Stimulated activated CD4-positive, alpha-beta T cell treated with anti-CD3 and anti-CD28 coated beads, Interleukin-15, amount 100 ng/mL, for 1 hour (primary cell): ENCODE data around the gene STXBP5L.
"Not testable (repeated sequence)": the region's sequence is repeated elsewhere in the genome, so short reads cannot be mapped to it uniquely, and the experiment has no call there.

Source experiments
- DNase-seq, 2 donors: peaks; one replicate each; pipeline ENCODE4 v3.0.0-alpha.2; 2020; ENCODE audit warnings: low read depth in 1 of 2, low spot score in 1 of 2

Gene STXBP5L

DNA sequence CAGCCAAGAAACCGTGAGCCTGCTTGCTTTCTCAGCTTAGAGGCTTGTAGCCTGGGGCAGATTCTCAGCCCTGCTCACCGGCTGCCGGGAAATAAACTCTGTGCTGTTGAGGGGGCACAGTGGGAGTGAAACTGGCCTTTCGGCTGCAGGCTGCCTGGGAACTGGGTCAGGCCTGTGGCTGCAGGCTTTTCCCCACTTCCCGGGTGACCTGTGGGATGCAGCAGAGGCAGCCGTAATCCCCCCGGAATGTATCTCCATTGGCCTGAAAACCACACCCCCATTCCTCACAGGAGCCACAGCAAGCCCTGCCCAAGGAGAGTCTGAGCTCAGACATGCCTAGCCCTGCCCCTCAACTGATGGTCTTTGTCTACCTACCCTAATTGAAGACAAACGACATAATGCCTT lies 110.9 kb downstream of the STXBP5L start:
- no peak for DNase-seq

DNA sequence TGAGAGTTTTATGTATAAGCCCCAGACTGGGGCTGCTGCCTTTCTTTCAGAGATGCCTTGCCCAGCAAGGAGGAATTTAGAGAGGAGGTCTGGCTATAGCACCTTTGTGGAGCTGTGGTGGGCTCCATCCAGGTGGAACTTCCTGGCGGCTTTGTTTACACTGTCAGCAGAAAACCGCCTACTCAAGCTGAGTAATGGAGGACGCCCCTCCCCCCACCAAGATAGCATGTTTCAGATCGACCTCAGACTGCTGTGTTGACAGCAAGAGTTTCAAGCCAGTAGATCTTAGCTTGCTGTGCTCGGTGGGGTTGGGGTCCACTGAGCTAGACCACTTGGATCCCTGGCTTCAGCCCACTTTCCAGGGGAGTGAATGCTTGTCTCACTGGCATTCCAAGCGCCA lies 155.6 kb downstream of the STXBP5L start:
- DNase-seq, result no peak

DNA sequence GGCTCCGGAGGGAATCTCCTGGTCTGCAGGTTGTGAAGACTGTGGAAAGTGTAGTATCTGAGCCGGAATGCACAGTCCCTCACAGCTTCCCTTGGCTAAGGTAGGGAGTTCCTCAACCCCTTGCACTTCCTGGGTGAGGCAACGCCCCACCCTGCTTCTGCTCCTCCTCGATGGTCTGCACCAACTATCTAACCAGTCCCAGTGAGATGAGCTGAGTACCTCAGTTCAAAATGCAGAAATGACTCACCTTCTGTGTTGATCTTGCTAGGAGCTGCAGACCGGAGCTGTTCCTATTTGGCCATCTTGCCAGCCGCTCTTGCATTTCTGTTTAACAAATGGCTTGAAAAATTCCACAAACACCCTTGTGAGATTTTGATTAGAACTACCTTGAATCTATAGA lies 156.1 kb downstream of the STXBP5L start:
- no peak for DNase-seq

DNA sequence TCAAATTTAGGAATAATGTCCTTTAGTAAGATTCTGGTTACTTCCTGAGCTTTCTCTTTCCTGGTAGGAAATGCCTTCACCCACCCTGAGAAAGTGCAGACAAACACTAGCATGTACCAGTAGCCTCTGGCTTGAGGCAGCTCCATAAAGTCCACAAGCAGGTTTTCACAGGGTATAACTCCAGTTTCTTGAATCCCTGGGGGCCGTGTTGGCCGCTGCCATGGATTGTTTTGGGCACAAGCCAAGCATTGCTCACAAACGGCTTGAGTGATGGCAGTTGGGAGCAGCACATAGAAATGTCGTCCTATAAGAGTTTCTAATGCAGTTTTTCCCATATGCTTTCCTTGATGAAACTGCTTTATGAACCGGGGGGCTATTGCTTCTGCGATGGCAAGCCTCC lies 164.1 kb downstream of the STXBP5L start:
- no peak for DNase-seq

DNA sequence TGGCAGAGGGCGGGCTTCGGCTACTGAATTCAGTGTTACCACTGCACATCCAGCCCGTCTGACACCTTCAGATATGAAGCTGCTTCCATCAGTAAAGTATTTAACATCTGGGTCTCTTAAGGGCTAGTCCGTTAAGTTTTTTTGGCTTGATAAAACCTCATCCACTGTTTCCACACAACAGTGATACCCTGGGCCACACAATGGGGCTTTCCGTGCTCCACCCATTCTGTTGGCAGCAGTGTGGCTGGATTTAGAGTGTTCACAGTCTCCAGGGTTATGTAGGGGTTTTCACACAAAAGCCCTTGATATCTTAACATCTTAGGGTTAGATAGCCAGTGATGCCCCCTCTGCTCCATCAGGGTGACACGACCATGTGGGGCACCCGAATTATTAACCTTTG lies 165.0 kb downstream of the STXBP5L start:
- no peak for DNase-seq

DNA sequence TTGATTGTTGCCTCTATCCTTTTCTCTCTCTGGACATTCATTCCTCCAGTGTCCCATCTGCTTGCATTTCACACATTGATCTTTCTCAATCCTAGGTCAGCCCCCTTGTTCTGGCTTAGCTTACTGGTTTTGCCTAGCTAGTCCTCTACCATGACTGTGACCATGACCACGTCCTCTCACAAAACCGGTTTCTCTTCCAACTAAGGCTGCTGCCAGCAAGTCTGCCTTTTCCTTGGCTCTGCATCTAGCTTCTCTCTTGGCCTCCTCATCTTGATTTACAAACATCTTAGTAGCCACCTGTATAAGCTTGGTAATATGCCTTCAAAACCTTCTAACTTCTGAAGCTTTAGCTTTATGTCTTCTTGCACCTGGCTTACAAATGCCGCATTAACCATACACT lies 167.2 kb downstream of the STXBP5L start:
- no peak for DNase-seq

DNA sequence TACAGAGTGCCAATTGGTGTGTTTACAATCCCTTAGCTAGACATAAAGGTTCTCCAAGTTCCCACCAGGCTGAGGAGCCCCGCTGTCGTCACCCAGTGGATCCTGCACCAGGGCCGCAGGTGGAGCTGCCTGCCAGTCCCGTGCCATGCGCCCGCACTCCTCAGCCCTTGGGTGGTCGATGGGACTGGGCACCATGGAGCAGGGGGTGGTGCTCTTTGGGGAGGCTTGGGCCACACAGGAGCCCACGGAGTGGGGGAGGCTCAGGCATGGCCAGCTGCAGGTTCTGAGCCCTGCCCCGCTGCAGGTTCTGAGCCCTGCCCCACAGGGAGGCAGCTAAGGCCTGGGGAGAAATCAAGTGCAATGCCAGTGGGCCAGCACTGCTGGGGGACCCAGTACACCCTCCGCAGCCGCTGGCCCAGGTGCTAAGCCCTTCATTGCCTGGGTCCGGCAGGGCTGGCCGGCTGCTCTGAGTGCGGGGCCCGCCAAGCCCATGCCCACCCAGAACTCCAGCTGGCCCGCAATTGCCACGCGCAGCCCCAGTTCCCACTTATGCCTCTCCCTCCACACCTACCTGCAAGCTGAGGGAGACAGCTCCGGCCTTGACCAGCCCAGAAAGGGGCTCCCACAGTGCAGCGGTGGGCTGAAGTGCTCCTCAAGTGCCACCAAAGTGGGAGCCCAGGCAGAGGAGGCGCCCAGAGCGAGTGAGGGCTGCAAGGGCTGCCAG lies 170.5 kb downstream of the STXBP5L start:
- DNase-seq, result not testable (repeated sequence)

DNA sequence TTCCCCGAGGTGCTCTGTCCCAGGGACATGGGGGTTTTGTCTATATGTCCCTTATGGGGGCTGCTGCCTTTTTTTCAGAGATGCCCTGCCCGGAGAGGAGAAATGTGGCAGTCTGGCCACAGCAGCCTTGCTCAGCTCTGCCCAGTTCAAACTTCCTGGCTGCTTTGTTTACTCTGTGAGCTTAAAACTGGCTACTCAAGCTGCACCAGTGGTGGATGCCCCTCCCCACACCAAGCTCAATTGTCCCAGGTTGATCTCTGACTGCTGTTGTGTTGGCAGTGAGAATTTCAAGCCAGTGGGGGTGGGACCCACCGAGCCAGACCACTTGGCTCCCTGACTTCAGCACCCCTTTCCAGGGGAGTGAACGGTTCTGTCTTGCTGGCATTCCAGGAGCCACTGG lies 188.9 kb downstream of the STXBP5L start:
- no peak for DNase-seq

DNA sequence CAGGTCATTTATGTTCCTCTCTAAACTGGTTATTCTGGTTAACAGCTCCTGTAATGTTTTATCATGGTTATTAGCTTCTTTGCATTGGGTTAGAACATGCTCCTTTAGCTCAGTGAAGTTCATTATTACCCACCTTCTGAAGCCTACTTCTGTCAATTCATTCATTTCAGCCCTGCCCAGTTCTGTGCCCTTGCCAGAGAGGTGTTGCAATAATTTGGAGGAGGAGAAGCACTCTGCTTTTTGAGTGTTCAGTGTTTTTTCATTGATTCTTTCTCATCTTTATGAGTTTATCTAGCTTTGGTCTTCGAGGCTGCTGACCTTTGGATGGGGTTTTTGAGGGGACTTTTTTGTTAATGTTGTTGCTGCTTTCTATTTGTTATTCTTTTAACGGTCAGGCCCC lies 203.1 kb downstream of the STXBP5L start:
- DNase-seq, result not testable (repeated sequence)

DNA sequence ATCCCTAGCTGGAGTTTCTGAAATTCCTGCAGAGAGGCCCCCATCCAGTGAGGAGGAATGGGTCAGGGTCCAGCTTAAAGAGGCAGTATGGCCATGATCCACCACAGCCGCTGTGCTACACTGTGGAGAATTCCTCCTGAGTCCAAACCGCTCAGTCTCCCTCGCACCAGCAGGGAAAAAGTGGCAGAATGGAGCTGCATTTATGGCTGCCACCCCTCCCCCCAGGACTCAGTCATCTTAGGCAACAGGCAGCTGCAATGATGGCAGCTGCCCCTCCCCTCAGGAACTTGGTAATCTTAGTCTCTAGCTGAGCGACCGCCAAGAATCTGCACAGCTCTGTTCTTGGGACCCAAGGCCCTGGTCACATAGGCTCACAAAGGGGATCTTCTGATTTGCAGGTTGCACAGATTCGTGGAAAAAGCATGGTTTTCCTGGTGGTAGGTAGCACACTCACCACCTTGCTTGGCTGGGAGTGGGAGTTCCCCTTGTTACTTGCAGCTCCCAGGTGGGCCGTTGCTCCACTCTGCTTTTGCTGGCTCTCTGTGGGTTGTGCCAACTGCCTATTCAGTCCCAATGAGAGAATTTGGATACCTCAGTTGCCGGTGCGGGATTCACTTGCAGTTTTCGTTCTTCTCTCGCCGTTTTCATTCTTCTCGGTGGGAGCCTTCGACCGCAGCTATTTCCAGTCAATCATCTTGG lies 204.1 kb downstream of the STXBP5L start:
- no peak for DNase-seq

DNA sequence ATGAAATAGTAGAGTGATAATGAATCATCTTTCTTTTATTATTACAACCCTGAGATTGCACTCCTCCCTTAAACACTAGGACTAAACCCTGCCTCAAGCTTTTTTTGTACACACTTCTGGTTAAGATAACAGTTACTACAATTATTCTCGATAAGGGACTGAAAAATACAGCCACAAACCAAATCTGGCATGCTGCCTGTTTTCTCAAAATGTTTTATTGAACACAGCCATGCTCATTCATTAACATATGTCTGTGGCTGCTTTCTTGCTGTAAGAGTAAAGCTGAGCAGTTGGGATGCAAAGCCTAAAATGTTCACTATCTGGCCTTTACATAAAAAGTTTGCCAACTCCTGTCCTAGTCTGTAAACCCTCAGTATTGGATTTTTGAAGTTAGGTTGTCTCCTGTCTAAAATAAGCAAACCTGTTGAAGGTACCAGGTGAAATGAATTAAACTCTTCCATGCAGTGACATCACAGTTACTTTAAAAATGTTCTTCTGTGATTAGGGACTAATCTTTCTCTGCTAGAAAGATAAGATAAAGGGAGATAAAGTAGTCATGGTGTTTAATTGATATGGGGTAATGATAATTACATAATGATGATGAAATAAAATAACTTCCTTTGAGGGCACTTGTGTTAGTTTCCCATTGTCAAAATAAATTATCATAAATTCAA lies 218.2 kb downstream of the STXBP5L start:
- no peak for DNase-seq

DNA sequence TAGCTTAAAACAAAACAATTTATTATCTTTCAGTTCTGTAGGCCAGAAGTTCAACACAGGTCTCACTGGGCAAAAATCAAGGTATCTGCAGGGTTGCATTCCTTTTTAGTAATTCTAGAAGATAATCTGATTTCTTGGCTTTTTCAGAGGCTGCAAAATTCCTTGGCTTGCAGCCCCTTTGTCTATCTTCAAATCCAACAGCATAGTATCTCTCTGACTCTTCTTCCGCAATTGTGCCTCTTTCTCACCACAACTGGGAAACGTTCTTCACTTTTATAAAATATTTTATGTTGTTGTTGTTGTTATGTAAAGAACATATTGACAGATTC lies 218.7 kb downstream of the STXBP5L start:
- no peak for DNase-seq

DNA sequence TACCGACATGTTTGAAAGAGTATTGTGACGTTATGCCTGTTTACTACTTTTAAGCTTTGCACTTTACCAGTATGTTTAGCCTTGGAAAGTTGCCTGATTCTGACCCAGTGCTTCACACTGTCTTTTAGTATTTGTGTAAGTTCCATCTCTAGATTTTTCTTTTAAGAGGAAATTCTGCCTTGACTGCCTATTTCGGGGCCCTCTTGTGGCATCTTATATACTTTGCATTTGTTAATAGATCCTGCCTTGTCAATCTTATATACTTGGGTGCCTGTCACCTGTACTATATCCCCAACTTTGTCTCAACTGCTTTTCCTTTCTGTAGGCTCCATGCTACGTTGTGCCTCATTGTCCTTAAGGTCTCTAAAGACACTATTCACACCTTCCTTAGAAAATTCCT lies 244.6 kb downstream of the STXBP5L start:
- no peak for DNase-seq

DNA sequence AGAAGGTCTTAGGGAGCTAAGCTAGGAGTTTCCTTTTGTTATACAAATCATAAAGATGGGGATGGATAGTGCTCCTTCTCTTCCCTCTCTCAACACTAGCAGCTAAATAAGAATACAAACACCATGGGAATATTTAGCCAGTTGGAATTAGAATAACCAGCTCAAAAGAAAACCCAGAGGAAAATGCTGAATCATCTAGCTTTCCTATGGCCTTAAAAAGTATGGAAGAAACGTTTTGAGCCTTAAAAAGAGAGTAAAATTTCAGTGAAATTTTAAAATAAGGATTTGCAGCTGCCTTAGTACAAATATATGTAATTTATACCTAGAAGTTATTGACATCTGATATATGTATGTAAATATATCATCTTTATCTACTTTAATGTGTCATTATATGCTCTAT lies 245.8 kb downstream of the STXBP5L start:
- DNase-seq, result no peak

DNA sequence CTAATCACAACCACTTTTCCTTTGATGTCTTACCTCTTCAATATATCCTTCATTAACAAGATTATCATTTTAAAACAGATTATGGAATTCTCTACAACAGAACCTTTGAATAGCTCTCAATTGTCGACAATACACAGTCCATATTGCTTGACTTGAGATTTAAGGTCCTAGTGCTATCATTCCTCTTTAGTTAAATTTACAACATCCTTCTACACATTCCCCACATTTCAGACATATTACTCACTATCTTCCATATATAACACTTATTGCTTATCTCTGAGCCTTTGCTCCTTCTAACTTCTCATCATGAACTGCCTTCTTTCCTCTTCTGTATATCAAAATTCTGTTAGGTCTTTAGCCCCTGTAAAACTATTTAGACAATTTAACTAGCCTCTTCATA lies 247.0 kb downstream of the STXBP5L start:
- no peak for DNase-seq

DNA sequence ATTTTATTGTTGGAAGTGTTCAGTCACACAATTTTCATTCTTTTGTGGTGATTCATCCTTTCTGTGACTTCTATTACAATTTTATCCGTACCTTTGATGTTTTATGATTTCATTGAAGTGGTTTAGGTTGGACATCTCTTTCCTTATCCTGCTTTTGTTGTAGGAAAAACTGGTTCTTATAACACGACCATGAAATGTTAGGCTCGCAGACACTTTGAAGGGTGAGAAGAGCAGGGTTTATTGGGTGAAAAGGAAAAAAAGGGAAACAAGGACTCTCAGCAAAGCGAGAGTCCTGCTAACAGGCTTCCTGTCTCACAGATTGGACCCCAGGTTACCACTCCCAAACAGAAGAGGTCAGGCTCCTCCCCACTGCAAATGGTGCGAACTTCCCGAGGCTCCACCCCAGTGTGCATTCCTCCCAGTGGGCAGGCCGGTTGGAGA lies 257.4 kb downstream of the STXBP5L start:
- DNase-seq, result no peak

DNA sequence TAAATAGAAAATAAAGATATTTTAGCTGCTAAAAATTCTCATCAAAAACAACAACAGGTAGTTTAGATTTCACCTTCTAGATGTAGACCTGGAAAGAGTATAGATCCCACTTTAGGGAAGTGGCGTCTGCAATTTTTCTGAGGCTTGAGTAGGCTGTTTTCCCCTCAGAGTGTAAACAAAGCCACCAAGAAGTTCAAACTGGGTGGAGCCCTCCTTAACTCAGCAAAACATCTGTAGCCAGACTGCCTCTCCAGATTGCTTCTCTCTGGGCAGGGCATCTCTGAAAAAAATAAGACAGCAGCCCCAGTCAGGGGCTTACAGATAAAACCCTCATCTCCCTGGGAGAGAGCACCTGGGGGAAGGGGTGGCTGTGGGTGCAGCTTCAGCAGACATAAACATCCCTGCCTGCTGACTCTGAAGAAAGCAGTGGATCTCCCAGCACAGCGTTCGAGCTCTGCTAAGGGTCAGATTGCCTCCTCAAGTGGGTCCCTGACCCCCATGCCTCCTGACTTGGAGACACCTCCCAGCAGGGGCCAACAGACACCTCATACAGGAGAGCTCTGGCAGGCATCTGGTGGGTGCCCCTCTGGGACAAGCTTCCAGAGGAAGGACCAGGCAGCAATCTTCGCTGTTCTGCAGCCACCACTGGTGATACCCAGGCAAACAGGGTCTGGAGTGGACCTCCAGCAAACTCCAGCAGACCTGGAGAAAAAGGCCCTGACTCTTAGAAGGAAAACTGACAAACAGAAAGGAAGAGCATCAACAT lies 259.6 kb downstream of the STXBP5L start:
- DNase-seq, result no peak

DNA sequence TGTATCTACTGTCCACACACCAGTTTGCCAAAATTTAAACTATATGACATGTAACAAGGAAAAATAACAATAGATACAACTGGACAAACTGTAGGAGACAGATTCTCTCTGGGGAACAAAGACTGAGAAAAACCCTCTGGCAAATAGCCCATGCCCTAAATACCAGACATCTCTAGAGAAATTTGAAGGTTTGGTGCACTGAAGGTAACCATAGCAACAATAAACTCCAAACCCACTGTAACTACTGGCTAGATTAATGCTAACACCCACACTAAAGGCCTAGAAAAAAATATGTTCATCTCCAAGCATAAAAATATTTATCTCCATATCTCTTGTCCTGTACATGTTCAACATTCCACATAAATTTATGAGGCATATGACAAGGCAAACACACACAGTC lies 267.1 kb downstream of the STXBP5L start:
- no peak for DNase-seq

DNA sequence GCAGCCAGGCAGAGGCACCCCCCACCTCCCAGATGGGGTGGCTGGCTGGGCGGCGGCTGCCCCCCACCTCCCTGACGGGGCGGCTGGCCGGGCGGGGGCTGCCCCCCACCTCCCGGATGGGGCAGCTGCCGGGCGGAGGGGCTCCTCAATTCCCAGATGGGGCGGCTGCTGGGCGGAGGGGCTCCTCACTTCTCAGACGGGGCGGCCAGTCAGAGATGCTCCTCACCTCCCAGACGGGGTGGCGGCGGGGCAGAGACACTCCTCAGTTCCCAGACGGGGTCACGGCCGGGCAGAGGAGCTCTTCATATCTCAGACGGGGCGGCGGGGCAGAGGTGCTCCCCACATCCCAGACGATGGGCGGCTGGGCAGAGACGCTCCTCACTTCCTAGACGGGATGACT lies 282.6 kb downstream of the STXBP5L start:
- DNase-seq, result not testable (repeated sequence)

DNA sequence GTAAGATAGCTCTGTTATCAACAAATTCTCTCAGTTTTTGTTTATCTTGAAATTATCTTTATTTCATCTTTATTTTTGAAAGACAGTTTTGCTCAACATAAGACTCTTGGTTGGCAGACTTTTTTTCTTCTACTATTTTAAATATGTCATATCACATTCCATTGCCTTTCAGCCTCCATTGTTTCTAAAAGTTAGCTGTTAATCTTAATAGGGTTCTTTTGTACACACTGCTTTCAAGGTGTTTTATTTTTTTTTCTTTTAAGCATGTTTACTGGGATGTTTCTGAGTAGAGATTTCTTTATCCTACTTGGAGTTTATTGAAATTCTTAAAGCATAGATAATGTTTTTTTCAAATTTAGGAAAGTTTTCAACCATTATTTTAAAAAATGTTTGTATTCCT lies 294.6 kb downstream of the STXBP5L start:
- no peak for DNase-seq

DNA sequence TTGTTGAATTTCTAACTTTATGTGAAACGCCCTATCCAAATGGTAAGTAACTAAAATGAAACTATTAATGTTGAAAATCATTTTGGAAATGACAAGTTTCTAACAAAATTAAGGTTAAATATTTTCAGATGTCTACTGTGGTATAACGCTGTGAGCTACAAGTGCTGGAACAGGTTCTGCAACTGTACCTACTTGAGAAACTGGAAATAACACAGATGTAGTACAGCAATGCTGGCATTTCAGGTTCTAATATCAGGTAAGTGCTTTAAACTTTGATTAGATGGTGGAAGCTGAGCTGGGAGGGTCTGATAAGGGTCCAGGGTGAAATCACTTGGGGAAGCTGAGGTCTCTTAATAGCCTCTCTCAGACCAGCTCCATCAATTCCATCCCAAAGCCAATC lies 315.1 kb downstream of the STXBP5L start:
- no peak for DNase-seq

DNA sequence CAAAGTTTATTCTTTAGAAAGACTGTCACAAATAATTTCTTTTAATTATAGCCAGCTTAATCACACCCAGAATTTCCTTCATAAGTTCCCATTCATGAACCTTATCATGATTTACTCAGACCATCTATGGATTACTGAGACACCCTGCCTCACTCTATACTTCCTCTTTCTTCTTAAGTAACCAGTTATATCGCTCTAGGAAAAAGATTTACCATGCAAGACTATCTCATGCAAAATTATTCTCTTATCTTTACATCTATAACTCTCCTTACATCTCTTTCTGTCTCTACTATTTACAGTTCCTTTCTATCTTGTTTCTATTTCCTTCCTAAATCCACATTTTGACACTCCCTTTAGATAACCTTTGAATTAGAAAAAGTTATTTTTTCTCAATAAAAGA lies 321.0 kb downstream of the STXBP5L start:
- DNase-seq, result no peak
